ENCODE results near the gene DACH1.

Gene DACH1

GRCh38 chr13:71540098-71540497 lies 326.9 kb downstream of the DACH1 start:
- no peak for DNase-seq

- no peak for DNase-seq
Measured at GRCh38 chr13:71536201-71536600, 330.8 kb downstream of the DACH1 start.

- no peak for DNase-seq
Measured at GRCh38 chr13:71524613-71525304, 342.2 kb downstream of the DACH1 start.

GRCh38 chr13:71524245-71524612 lies 342.8 kb downstream of the DACH1 start:
- no peak for DNase-seq

DNA sequence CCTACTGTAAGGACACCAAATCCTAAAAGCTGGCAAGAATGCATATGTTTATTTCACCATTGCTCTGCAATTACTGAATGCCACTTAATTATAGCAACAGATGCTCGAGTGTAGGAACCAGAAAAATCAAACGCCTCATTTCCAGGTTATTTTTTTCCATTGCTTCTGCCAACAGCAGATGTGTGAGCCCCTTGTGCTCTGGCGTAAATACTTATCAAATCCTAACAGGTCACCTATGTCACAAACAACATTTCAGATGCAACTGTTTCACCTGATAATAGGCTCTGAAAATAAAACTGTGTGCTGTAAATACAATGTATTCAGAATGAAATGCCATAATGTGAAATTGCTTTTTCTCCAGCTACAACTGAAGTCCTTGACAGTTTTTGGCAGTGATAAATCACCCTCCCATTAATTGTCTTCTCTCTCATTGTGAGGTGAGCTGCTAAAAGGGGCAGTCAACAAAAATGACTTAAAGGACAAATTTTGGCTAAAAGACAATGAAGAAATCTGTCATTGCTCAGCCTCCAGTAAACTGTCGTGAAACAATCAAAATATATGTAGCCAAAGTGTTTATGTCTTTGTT lies 344.0 kb downstream of the DACH1 start:
- DNase-seq, result no peak

DNA sequence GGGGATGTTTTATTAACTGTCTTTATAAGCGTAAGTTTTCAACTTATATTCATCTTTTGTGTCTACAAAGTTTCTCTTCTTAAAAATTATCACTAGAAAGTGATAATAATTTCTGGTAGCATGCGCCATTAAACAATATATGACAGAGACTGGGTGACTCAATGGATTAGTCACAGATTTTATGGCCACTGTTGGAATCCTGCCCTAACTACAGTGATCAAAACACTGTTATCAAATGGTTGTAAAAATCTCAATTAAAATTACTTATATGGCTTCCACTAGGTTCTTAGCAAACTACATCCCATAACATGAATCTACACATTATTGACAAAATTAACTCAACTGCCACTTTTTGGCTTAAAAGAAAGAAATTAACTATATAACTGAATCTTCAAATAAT lies 350.0 kb downstream of the DACH1 start:
- no peak for DNase-seq

- DNase-seq, result no peak
Measured at GRCh38 chr13:71516521-71516920, 350.5 kb downstream of the DACH1 start.

DNA sequence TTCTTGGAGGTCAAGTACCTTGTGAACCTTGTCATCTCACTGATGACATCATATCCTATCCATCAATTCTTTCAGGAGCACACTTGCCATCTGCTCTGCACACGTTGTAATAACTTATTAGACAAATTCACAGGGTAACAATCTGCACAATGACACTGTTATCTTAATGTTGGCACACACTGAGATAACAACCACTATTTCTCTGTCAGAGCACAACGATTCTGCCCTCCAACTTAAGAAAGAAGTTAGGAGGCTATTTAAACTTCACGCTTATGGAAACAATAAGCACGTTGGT lies 351.3 kb downstream of the DACH1 start:
- DNase-seq, result no peak

- no peak for DNase-seq
Measured at GRCh38 chr13:71514900-71515743, 351.9 kb downstream of the DACH1 start.

DNA sequence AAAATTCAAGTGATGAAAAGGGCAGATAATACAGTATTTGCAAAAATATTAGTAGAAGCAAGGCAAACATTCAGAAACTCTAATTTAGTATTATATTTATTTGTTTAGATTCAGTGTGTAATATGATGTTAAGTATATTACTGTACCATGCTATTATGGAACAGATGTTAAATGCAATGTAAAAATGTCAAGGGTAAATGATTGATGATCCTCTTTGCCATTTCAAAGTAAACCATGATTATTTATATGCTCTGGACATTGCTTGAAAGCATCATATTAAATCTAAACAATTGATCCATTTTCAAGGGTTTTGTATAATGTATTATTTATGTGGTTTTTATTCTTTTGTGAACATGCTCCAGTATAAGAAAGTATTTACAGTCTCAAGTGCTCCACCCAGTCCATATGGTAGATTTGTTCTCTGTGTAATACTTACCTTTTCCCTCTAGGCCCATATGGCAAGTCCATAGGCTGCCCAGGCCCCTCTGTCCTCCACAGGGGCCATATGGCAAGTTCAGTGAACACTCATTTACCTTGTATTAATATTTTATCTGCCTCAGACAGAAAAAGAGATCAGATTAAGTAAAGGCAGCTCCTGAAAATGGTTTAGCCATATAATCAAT lies 353.5 kb downstream of the DACH1 start:
- no peak for DNase-seq

GRCh38 chr13:71503781-71504180 lies 363.2 kb downstream of the DACH1 start:
- DNase-seq, result no peak

DNA sequence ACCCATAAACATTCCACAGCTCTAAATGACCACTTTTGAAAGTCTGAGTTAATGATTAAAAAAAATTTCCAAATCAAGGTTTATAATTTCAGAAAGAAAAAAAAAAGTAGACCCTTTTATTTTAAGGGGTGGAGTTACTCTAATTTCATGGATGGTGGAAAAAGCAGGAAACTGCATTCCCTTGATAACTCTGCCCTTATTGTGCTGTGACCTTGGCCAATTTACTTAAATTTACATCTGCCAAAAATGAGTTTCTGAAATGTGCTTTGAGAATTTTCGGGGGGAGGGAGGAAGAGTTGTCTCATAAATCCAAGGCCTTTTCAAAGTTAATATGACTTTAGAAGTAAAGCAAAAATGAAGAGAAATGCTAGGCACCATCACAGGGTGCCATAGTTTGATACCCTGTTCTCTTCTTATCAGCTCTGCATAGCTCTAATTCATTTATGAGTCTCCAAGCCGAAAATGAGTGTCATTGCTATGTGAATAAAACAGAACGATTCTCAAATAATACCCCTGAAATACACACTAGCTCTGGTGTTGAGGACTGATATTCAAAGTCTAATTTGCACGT lies 367.0 kb downstream of the DACH1 start:
- DNase-seq, result no peak

DNA sequence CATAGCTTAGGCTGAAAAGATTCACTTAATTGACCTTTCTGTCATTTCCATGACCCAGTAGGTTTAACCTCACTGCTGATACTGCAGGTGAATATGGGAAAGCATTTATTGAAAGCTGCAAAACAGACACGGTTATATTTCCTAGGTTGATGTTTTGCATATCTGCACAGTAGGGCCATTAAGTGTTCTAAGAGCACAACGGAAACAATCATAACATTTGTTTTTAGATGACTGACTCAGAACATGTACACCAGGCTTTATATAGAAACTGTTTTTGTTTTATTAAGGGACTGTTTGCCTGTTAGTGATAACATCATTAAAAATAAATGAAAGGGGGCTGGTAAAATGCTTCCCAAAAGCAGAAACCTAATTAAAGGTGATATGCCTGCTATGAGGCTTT lies 367.8 kb downstream of the DACH1 start:
- DNase-seq, result no peak

DNA sequence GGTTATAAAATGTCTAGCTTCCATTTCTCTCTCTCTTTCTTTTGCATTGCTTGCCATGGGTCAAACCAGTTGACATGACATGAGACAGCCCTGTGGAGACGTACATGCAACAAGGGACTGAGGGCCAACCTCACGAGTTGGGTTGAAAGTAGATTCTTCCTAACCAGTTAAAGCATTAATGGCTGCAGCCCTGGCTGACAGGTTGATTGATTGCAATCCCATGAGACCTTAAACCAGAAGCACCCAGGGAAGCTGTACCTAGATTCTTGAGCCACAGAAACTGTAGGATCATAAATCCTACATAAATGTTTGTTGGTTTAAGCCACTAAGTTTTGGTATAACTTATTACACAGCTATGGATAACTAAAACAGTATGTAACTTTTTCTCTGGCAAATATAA lies 373.8 kb downstream of the DACH1 start:
- no peak for DNase-seq

- DNase-seq, result no peak
Measured at GRCh38 chr13:71492346-71492871, 374.6 kb downstream of the DACH1 start.

- DNase-seq, result no peak
Measured at GRCh38 chr13:71491010-71491409, 376.0 kb downstream of the DACH1 start.

GRCh38 chr13:71489041-71489440 lies 378.0 kb downstream of the DACH1 start:
- no peak for DNase-seq

DNA sequence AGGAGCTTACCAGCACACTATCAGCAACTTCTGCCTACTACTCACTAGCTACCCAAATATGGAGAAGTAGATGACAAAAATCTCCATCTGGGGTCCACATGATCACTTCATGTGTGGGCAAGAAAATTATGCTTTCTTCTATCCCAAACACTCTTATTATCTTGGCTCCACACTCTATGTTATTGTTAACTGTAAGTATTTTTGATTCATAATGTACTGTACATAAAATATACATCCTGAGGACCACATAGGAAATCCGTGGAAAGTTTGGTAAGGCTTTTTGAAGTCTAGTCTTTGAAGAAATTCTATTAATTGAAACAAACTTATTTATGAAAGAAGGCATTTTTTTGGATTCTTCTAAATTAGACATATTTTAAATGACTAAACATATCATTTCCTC lies 378.8 kb downstream of the DACH1 start:
- no peak for DNase-seq

DNA sequence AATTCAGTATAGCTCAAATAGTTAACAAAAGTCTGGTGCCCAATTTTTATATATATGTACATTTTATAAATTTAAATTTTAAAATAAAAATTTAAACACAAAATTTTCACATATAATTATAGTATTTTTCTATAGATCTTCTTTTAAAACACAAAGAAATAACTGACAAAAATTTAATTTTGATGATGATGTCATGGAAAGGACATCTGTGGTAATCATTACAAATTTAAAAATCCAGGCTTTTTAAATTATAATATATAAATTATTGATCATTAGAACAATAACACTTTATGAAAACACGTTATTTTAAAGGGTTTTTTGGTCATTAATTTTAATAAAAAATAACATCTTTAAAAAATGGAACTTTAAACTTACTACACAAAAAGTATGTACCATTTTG lies 381.1 kb downstream of the DACH1 start:
- no peak for DNase-seq

DNA sequence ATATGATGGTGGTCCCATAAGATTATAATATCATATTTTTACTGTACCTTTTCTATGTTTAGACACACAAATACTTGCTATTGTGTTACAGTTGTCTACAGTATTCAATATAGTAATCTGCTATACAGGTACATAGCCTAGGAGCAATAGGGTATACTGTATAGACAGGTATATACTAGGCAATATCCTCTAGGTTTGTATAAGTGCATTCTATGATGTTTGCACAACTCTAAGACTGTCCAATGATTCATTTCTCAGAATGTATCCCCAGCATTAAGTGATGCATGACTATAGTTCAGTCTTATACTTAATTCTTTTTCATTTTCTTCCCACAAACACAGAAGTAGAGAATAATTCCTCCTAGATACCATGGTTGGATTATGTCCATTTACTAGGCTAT lies 383.3 kb downstream of the DACH1 start:
- DNase-seq, result no peak

GRCh38 chr13:71481501-71481900 lies 385.5 kb downstream of the DACH1 start:
- DNase-seq, result no peak

DNA sequence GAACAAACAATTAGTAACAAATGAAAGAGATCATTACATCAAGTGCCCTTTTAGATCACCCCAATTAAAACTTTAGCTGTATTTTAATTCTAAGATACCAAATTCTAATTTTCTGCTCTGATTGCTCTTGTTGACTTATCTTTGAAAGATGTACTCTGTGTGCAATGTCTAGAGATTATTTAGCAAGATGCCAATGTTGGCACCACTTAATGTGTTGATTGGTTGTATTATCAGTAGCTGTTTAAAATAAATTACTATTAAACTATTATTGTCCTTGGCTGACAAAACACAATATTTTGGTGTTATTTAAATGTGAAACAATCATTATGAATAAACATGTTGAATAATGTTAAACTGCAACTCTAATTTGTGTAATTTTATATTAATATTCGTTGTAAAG lies 386.0 kb downstream of the DACH1 start:
- DNase-seq, result no peak

DNA sequence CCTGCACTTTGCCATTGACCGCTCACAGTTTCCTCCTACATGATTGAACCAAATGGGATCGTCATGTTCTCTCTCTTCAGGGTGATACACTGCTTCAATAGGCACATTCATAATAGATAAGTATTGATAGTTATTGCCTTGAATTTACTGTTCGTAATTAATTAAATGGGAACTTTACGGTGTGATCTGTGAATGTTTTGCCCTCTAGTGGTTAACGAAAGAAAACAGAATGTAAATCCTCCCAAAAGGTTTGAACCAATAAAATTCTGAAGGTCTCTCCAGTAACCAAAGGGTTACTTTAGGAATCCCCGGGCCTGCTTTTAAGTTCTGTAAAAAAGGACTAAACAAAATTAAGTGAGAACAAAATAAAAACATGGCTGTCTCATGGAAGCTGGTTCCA lies 389.3 kb downstream of the DACH1 start:
- DNase-seq, result no peak

All from CD4-positive, alpha-beta T cell treated with Interleukin-21 for 1 hour (primary cell).